GM23248 (cell line): ENCODE measurements around the gene VPS33B. TPM values are rescaled to one million over a fixed set of nuclear protein-coding genes. Genes with fewer than 3 reads are reported as not detected.

Experiments used
- DNase-seq: peaks from one replicate; pipeline ENCODE4 v3.0.0-alpha.2; 2015
- H2AFZ ChIP-seq: fragments of 200-600 bp; sonication (generic); 2 replicates; pipeline ENCODE4 v1.6.1; 2016; ENCODE audit warnings: antibody characterized with exemption
- H3F3A ChIP-seq: fragments of 200-600 bp; sonication (generic); 2 replicates; pipeline ENCODE4 v1.6.1; 2016; ENCODE audit warnings: mild to moderate bottlenecking, antibody characterized with exemption, mixed run types; ENCODE audit not compliant: insufficient read depth
- H3K27ac ChIP-seq: fragments of 200-600 bp; sonication (generic); 2 replicates; pipeline ENCODE4 v1.5.1; 2016; ENCODE audit warnings: mild to moderate bottlenecking
- H3K27me3 ChIP-seq: fragments of 200-600 bp; sonication (generic); replicated peaks from 2 replicates; pipeline ENCODE4 v1.6.1; 2016; ENCODE audit warnings: mild to moderate bottlenecking; ENCODE audit not compliant: insufficient read depth
- H3K36me3 ChIP-seq: fragments of 200-600 bp; sonication (generic); 2 replicates; pipeline ENCODE4 v1.6.1; 2016; ENCODE audit warnings: low read depth, mild to moderate bottlenecking
- H3K4me1 ChIP-seq: fragments of 200-600 bp; sonication (generic); 2 replicates; pipeline ENCODE4 v1.6.1; 2016; ENCODE audit warnings: mild to moderate bottlenecking; ENCODE audit not compliant: insufficient read depth
- H3K4me2 ChIP-seq: fragments of 200-600 bp; sonication (generic); one replicate; pipeline ENCODE4 v1.6.1; 2016; ENCODE audit warnings: mild to moderate bottlenecking; ENCODE audit not compliant: unreplicated experiment
- H3K4me3 ChIP-seq: fragments of 200-600 bp; sonication (generic); 2 replicates; pipeline ENCODE4 v1.5.1; 2016; ENCODE audit warnings: mild to moderate bottlenecking
- H3K79me2 ChIP-seq: fragments of 200-600 bp; sonication (generic); 2 replicates; pipeline ENCODE4 v1.6.1; 2016; ENCODE audit warnings: mild to moderate bottlenecking; ENCODE audit not compliant: insufficient read depth
- H3K9ac ChIP-seq: fragments of 200-600 bp; sonication (generic); 2 replicates; pipeline ENCODE4 v1.6.1; 2016; ENCODE audit warnings: mild to moderate bottlenecking
- H3K9me2 ChIP-seq: fragments of 200-600 bp; sonication (generic); 2 replicates; pipeline ENCODE4 v1.6.1; 2016; ENCODE audit warnings: mixed run types, mild to moderate bottlenecking, moderate library complexity; ENCODE audit not compliant: insufficient read depth
- H3K9me3 ChIP-seq: fragments of 200-600 bp; sonication (generic); one replicate; pipeline ENCODE4 v1.6.1; 2017; ENCODE audit warnings: low read depth
- H4K20me1 ChIP-seq: fragments of 200-600 bp; sonication (generic); 2 replicates; pipeline ENCODE4 v1.6.0; 2016; ENCODE audit not compliant: insufficient read depth
- EZH2 ChIP-seq: fragments of 200-600 bp; sonication (generic); IDR thresholded peaks from 2 replicates; pipeline ENCODE4 v1.6.1; 2018; ENCODE audit warnings: antibody characterized with exemption, mild to moderate bottlenecking; ENCODE audit not compliant: insufficient read depth, poor library complexity, severe bottlenecking
- EZH2phosphoT487 ChIP-seq: fragments of 200-600 bp; sonication (generic); IDR thresholded peaks from 2 replicates; pipeline ENCODE4 v1.6.1; 2018; ENCODE audit warnings: antibody characterized with exemption, moderate library complexity, mild to moderate bottlenecking, low read depth; ENCODE audit not compliant: insufficient read depth
- WGBS, 2 experiments: methylation state at CpG; one replicate each; pipeline ENCODE4 v1.1.6; 2015 to 2017; ENCODE audit warnings: low lambda C conversion rate in 2 of 2, low coverage in 1 of 2; ENCODE audit errors: missing lambda C conversion rate in 2 of 2; 5-methylcytosine and 5-hydroxymethylcytosine counted together
- in situ Hi-C: fragments of 300-500 bp; cut with MboI; formaldehyde crosslinking; loops from 2 replicates; pipeline ENCODE4 v1.15.0; 2020
- polyA plus RNA-seq: library from polyadenylated mRNA; unstranded; fragments of >200 nt; fragmentation: Nextera tagmentation; extraction: Ambion mirVana; gene quantifications from 2 replicates; pipeline ENCODE4 v1.2.1, GENCODE V29; 2016
- total RNA-seq: library from RNA; depleted of rRNA; stranded (reverse); fragments of >200 nt; shearing (Covaris generic); gene quantifications from 2 replicates; pipeline ENCODE4 v1.2.3, GENCODE V29; 2014; rRNA removed

Gene VPS33B
- total RNA-seq (7.0 and 8.7 TPM in 2 replicates), polyA plus RNA-seq (9.1 and 10.2 TPM in 2 replicates)

GRCh38 chr15:91022075-91022831, at the start of gene VPS33B:
VPS33B (minus strand) TSS chr15:91022594; CDS start chr15:91022249, 345 bp downstream.
- WGBS, 2 experiments = 2% methylated on average over 47 to 48 of the region's 48 CpGs
- in situ Hi-C loops = no loop called here
- H3K79me2 ChIP-seq = peaks cover 50% of the 10 kb centered on the region

DNA sequence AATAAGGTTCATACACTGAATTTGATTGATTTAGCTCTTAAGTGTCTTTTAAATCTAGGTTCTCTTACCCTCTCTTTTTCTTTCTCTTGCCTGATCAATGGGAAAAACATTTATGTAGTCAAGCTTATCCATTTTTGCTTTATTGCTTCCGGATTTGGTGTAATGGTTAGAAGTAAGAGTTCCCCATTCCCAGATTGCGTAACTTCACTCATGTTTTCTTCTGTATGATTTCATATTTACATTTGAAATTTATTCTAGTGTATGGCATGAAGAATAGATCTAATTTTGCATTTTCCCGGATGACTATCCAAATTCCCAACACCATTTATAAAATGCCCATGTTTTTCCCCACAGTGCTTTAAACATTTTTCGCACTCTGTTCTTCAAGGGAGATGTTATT, 49.8 kb upstream of the VPS33B start:
- in situ Hi-C loops = loop anchor here (25.0 kb wide), 1 partner anchor 165 kb away; no protein-coding TSS in a partner anchor
- H3F3A ChIP-seq = no peaks in the 10 kb centered on the region
- H3K4me3 ChIP-seq = no peak overlapping the region
- no peaks in the 10 kb centered on the region for H3K36me3 ChIP-seq
- H3K4me2 ChIP-seq = no peak overlapping the region
- no peak overlapping the region for H2AFZ ChIP-seq
- H3K9me3 ChIP-seq = no peaks in the 10 kb centered on the region
- no peaks in the 10 kb centered on the region for H3K4me1 ChIP-seq
- H3K79me2 ChIP-seq = no peaks in the 10 kb centered on the region
- WGBS, 2 experiments = 53 to 56% methylated on average over 4 of the region's 4 CpGs
- no peaks in the 10 kb centered on the region for H4K20me1 ChIP-seq
- H3K9ac ChIP-seq = no peak overlapping the region
- H3K9me2 ChIP-seq = no peaks in the 10 kb centered on the region
- no peaks in the 10 kb centered on the region; the same call in 1 of the 2 replicates for H3K27me3 ChIP-seq
- no peak overlapping the region for H3K27ac ChIP-seq
- DNase-seq = no peak
- TF ChIP-seq EZH2phosphoT487 (no peak), EZH2 (no peak)

More at GRCh38 chr15:91022075-91022831, at the start of gene VPS33B:
- no peaks in the 10 kb centered on the region for H3K36me3 ChIP-seq
- H3K9me2 ChIP-seq = no peaks in the 10 kb centered on the region
- no peak for TF ChIP-seq EZH2
- TF ChIP-seq EZH2phosphoT487 = no peak
- H3K4me1 ChIP-seq = peaks cover 10% of the 10 kb centered on the region
- H3K27ac ChIP-seq = peak within 1 kb of the TSS; percentile 40
- peaks cover 4% of the 10 kb centered on the region; the same call in 1 of the 2 replicates for H3F3A ChIP-seq
- peak within 1 kb of the TSS; percentile 84 for H3K4me2 ChIP-seq
- no peaks in the 10 kb centered on the region for H3K27me3 ChIP-seq
- no peaks in the 10 kb centered on the region for H4K20me1 ChIP-seq
- no peaks in the 10 kb centered on the region for H3K9me3 ChIP-seq
- H2AFZ ChIP-seq = peak within 1 kb of the TSS; percentile 97
- peak within 1 kb of the TSS; percentile 82 for H3K9ac ChIP-seq
- peak within 1 kb of the TSS; percentile 98 for H3K4me3 ChIP-seq
- peak; percentile 88 for DNase-seq

DNA sequence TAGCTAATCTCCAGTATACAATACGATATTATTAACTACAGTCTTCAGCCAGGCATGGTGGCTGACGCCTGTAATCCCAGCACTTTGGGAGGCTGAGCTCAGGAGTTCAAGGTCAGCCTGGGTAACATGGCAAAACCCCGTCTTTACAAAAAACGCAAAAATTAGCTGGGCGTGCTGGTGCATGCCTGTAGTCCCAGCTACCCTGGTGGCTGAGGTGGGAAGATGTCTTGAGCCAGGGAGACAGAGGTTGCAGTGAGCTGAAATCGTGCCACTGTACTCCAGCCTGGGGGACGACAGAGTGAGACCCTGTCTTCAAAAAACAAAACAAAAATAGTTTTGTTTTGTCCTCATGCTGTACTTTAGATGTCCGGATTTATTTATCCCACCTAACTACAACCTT, 48.5 kb upstream of the VPS33B start:
- H3K4me2 ChIP-seq = no peak overlapping the region
- no peaks in the 10 kb centered on the region for H4K20me1 ChIP-seq
- 60% methylated on average over 8 of the region's 8 CpGs for WGBS, 2 experiments
- no peaks in the 10 kb centered on the region for H3K9me3 ChIP-seq
- H2AFZ ChIP-seq = no peak overlapping the region
- H3K4me1 ChIP-seq = no peaks in the 10 kb centered on the region
- H3K27me3 ChIP-seq = no peaks in the 10 kb centered on the region; the same call in 1 of the 2 replicates
- H3K9me2 ChIP-seq = no peaks in the 10 kb centered on the region
- no peak for TF ChIP-seq EZH2
- no peak for TF ChIP-seq EZH2phosphoT487
- in situ Hi-C loops = loop anchor here (25.0 kb wide), 1 partner anchor 166 kb away; no protein-coding TSS in a partner anchor
- no peak overlapping the region for H3K9ac ChIP-seq
- H3K36me3 ChIP-seq = no peaks in the 10 kb centered on the region
- H3K27ac ChIP-seq = no peak overlapping the region
- H3F3A ChIP-seq = no peaks in the 10 kb centered on the region
- no peak for DNase-seq
- H3K4me3 ChIP-seq = no peak overlapping the region
- H3K79me2 ChIP-seq = no peaks in the 10 kb centered on the region

- Histone ChIP-seq H3K4me3 (no peak overlapping the region), H3K4me2 (no peak overlapping the region), H3K27ac (no peak overlapping the region), H3K4me1 (no peaks in the 10 kb centered on the region), H3K79me2 (no peaks in the 10 kb centered on the region), H3K27me3 (no peaks in the 10 kb centered on the region; the same call in 1 of the 2 replicates), H3F3A (no peaks in the 10 kb centered on the region), H3K9me3 (no peaks in the 10 kb centered on the region), H3K36me3 (no peaks in the 10 kb centered on the region), H4K20me1 (no peaks in the 10 kb centered on the region), H2AFZ (no peak overlapping the region), H3K9ac (no peak overlapping the region), H3K9me2 (no peaks in the 10 kb centered on the region)
- TF ChIP-seq EZH2 (no peak), EZH2phosphoT487 (no peak)
- in situ Hi-C loops = loop anchor here (25.0 kb wide), 1 partner anchor 168 kb away; no protein-coding TSS in a partner anchor
- no peak for DNase-seq
- 51 to 54% methylated on average over 3 of the region's 3 CpGs for WGBS, 2 experiments
Observed at GRCh38 chr15:91068966-91069365, 46.6 kb upstream of the VPS33B start.
